K562 (cell line): ENCODE measurements around the gene ZNF780B. TPM values are rescaled to one million over a fixed set of nuclear protein-coding genes. Genes with fewer than 3 reads are reported as not detected.
"Not testable (repeated sequence)": the region's sequence is repeated elsewhere in the genome, so short reads cannot be mapped to it uniquely, and the experiment has no call there.

Experiments
- ATAC-seq: fragments of 200-7000 bp; cut with Tn5 transposase; 3 replicates; pipeline ENCODE4 v1.9.1; 2020; ENCODE audit warnings: moderate library complexity
- BruUV-seq: library from RNA; stranded (reverse); fragments of 400-500 nt; replicated peaks from 2 replicates; lab custom pipeline; 2021; lab: Mats Ljungman, UMichigan
- CTCF ChIA-PET: fragments of 300-600 bp; formaldehyde crosslinking; extraction: SDS; loops from one replicate; lab custom pipeline; 2021; ENCODE audit warnings: low intra/inter-chr PET ratio; lab: Yijun Ruan, JAX
- POLR2A ChIA-PET: fragments of 300-600, 350-650 bp; sonication (Branson Sonifier 250); formaldehyde crosslinking; extraction: SDS; loops from one replicate; lab custom pipeline; 2021; ENCODE audit warnings: antibody characterized with exemption, inconsistent platforms; lab: Yijun Ruan, JAX
- DNase-seq, 4 experiments: peaks; one replicate each; pipeline versions ENCODE4 v3.0.0 to v3.0.0-alpha.2; 2011 to 2018; ENCODE audit warnings: low spot score in 3 of 4, mixed read lengths in 3 of 4; ENCODE audit errors: extremely low read depth in 1 of 4
- FAIRE-seq: peaks from 2 replicates; lab custom pipeline; 2011; peaks lifted over from hg19 to GRCh38; lab: Jason Lieb, UNC
- H2AFZ ChIP-seq: 2 replicates; pipeline ENCODE4 v1.6.0; 2011; ENCODE audit warnings: low read depth, low read length, control low read depth, inconsistent platforms
- H3K27ac ChIP-seq: fragments of 200-600 bp; 3 replicates; pipeline ENCODE4 v1.8.0; 2011; ENCODE audit warnings: low read depth, mild to moderate bottlenecking, control low read depth, inconsistent platforms, low read length, moderate library complexity, mixed read lengths; ENCODE audit errors: extremely low read depth
- H3K27me3 ChIP-seq, 2 experiments: fragments of 300-600 bp in 1 of 2; 2 replicates in 1 of 2; 3 replicates in 1 of 2; pipeline versions ENCODE4 v1.6.0 to v1.8.0; 2011; ENCODE audit warnings: inconsistent platforms in 2 of 2, low read length in 2 of 2, mild to moderate bottlenecking in 1 of 2, mixed read lengths in 1 of 2, moderate library complexity in 1 of 2; ENCODE audit not compliant: control insufficient read depth in 2 of 2, insufficient read depth in 2 of 2
- H3K36me3 ChIP-seq: fragments of 300-600 bp; 3 replicates; pipeline ENCODE4 v1.8.0; 2011; ENCODE audit warnings: mild to moderate bottlenecking, low read length, inconsistent platforms; ENCODE audit not compliant: control insufficient read depth, insufficient read depth
- H3K4me1 ChIP-seq, 2 experiments: fragments of 200-600 bp in 1 of 2; replicated peaks in 1 of 2; 2 replicates in 1 of 2; 3 replicates in 1 of 2; pipeline versions ENCODE4 v1.5.1 to v1.8.0; 2011; ENCODE audit warnings: inconsistent platforms in 2 of 2, low read length in 2 of 2, mild to moderate bottlenecking in 1 of 2, mixed read lengths in 1 of 2, moderate library complexity in 1 of 2; ENCODE audit not compliant: control insufficient read depth in 2 of 2, insufficient read depth in 2 of 2
- H3K4me2 ChIP-seq: 2 replicates; pipeline ENCODE4 v1.6.1; 2011; ENCODE audit warnings: low read length, control low read depth, inconsistent platforms, mixed read lengths; ENCODE audit not compliant: insufficient read depth
- H3K4me3 ChIP-seq: fragments of 200-600 bp; sonication (generic), shearing (Covaris generic); 2 replicates; pipeline ENCODE4 v1.5.1; 2016; ENCODE audit warnings: control low read depth, inconsistent platforms
- H3K79me2 ChIP-seq: fragments of 200-600 bp; 3 replicates; pipeline ENCODE4 v1.8.0; 2011; ENCODE audit warnings: low read length, inconsistent platforms; ENCODE audit not compliant: control insufficient read depth, insufficient read depth
- H3K9ac ChIP-seq, 2 experiments: 2 replicates each; pipeline versions ENCODE4 v1.6.0 to v1.6.1; 2011; ENCODE audit warnings: low read depth in 2 of 2, low read length in 2 of 2, control low read depth in 1 of 2, inconsistent platforms in 1 of 2, mild to moderate bottlenecking in 1 of 2, mixed read lengths in 1 of 2; ENCODE audit not compliant: insufficient read depth in 1 of 2
- H3K9me1 ChIP-seq: one replicate; pipeline ENCODE4 v1.6.0; 2011; ENCODE audit warnings: inconsistent platforms, mild to moderate bottlenecking, low read length, moderate library complexity; ENCODE audit not compliant: control insufficient read depth, insufficient read depth
- H3K9me3 ChIP-seq: replicated peaks from 2 replicates; pipeline ENCODE4 v1.5.1; 2011; ENCODE audit warnings: low read depth, low read length, inconsistent platforms; ENCODE audit not compliant: control insufficient read depth, insufficient read depth
- H4K20me1 ChIP-seq: replicated peaks from 2 replicates; pipeline ENCODE4 v1.6.1; 2011; ENCODE audit warnings: low read length, inconsistent platforms, mixed read lengths; ENCODE audit not compliant: control insufficient read depth, insufficient read depth
- SPI1 ChIP-seq: IDR thresholded peaks from 2 replicates; pipeline ENCODE4 v1.6.1; 2011; ENCODE audit warnings: low read depth, low read length, control low read depth, borderline replicate concordance
- ZNF274 ChIP-seq: IDR thresholded peaks from 2 replicates; pipeline ENCODE4 v1.6.1; 2011; ENCODE audit warnings: low read depth, mild to moderate bottlenecking, low read length, moderate library complexity, borderline replicate concordance
- ZNF354B ChIP-seq: fragments of 250-450 bp; sonication (Bioruptor Pico); IDR thresholded peaks from 2 replicates; pipeline ENCODE4 v1.4.0; 2020
- ZNF507 ChIP-seq: conservative IDR thresholded peaks from 2 replicates; pipeline ENCODE4 v1.6.1; 2017; ENCODE audit warnings: missing genetic modification characterization, missing compliant biosample characterization
- WGBS: fragments of 100-300 bp; shearing (Covaris generic); methylation state at CpG from one replicate; pipeline ENCODE4 v1.1.6; 2016; ENCODE audit warnings: low coverage, mixed read lengths; ENCODE audit not compliant: insufficient coverage; ENCODE audit errors: missing lambda C conversion rate; 5-methylcytosine and 5-hydroxymethylcytosine counted together
- in situ Hi-C: fragments of 300-500 bp; cut with MboI; formaldehyde crosslinking; loops from 4 replicates; pipeline ENCODE4 v1.15.0; 2018; ENCODE audit warnings: inconsistent platforms, mixed read lengths
- intact Hi-C: fragments of 100-400 bp; cut with micrococcal nuclease; formaldehyde crosslinking; loops from 2 replicates; pipeline ENCODE4 v1.14.2; 2022
- polyA plus RNA-seq, 8 experiments: library from polyadenylated mRNA; depleted of rRNA in 4 of 8; stranded (reverse) in 5 of 8; unstranded in 3 of 8; fragments of >200 nt; fragmentation: Nextera tagmentation in 2 of 8; fragmentation: Illumina TruSeq in 1 of 8; extraction: Ambion mirVana in 2 of 8; extraction: Trizol in 1 of 8; gene quantifications; 2 replicates each; pipeline versions ENCODE4 v1.2.1 to v1.2.3, GENCODE V29; 2011 to 2014; ENCODE audit warnings: inconsistent platforms in 1 of 8, missing spikeins in 1 of 8
- total RNA-seq, 7 experiments: library from RNA; depleted of rRNA in 6 of 7; stranded (reverse); fragments of >200 nt in 6 of 7; fragmentation: Illumina TruSeq in 2 of 7; extraction: Trizol in 2 of 7; gene quantifications; 2 replicates each; pipeline versions ENCODE4 v1.2.1 to v1.2.3, GENCODE V29; 2011 to 2021; ENCODE audit warnings: low replicate concordance in 1 of 7

Gene ZNF780B
- total and polyA plus RNA-seq, 9 of the 15 experiments (the other 6 are each of a cell fraction or from before 2014, with no cell fraction given) = 3.9 to 18.4 (median 8.8) TPM

- Histone ChIP-seq H3K9me1 (no peaks in the 10 kb centered on the region), H3K36me3 (0 out of 3 replicates have a peak, but pooled peaks cover 7% of the 10 kb centered on the region), H3K4me2 (no peak overlapping the region), H3K9ac (no peak overlapping the region), H3K27me3 (no peaks in the 10 kb centered on the region), H3K27ac (no peak overlapping the region), H3K9me3 (no peaks in the 10 kb centered on the region; the same call in 1 of the 2 replicates), H3K4me3 (no peak overlapping the region), H3K79me2 (peaks cover 12% of the 10 kb centered on the region), H3K4me1 (peaks cover 0 to 5% of the 10 kb centered on the region in 2 experiments; a peak in 2 of 5 replicates), H4K20me1 (no peaks in the 10 kb centered on the region), H2AFZ (no peak overlapping the region)
- in situ Hi-C loops = no loop called here
- no peak for TF ChIP-seq SPI1
- TF ChIP-seq ZNF274 = no peak
- ATAC-seq = no peak
- DNase-seq = no peak
- intact Hi-C loops = no loop called here
- WGBS = 93% methylated on average over 2 of the region's 2 CpGs
- BruUV-seq = no TSS peak
- no peak for FAIRE-seq
- ChIA-PET CTCF (no interaction called here), POLR2A (no interaction called here)
Measured at GRCh38 chr19:40053491-40053890, 2.5 kb downstream of the ZNF780B start.

- H3K9ac ChIP-seq, DNase-seq, H3K79me2 ChIP-seq, H2AFZ ChIP-seq, in situ Hi-C loops, H3K9me3 ChIP-seq, H4K20me1 ChIP-seq, H3K4me1 ChIP-seq, H3K27ac ChIP-seq, FAIRE-seq, H3K4me3 ChIP-seq, H3K27me3 ChIP-seq, BruUV-seq, intact Hi-C loops, CTCF ChIA-PET, H3K9me1 ChIP-seq, POLR2A ChIA-PET, ATAC-seq, H3K36me3 ChIP-seq, H3K4me2 ChIP-seq: not testable (repeated sequence)
- peak; percentile 98 for TF ChIP-seq ZNF507
- peak; percentile 76 for TF ChIP-seq ZNF354B
- WGBS = 57% methylated on average over 1 of the region's 1 CpG
Measured at GRCh38 chr19:40041718-40042117, 14.3 kb downstream of the ZNF780B start.

- FAIRE-seq, ATAC-seq, H3K27me3 ChIP-seq, H3K9ac ChIP-seq, H4K20me1 ChIP-seq, H3K4me1 ChIP-seq, intact Hi-C loops, H3K36me3 ChIP-seq, POLR2A ChIA-PET, H3K4me3 ChIP-seq, H3K27ac ChIP-seq, H2AFZ ChIP-seq, CTCF ChIA-PET, H3K9me1 ChIP-seq, in situ Hi-C loops, DNase-seq, H3K79me2 ChIP-seq, BruUV-seq, H3K4me2 ChIP-seq: not testable (repeated sequence)
- peaks cover 12% of the 10 kb centered on the region for H3K9me3 ChIP-seq
- 47% methylated on average over 1 of the region's 3 CpGs for WGBS
Measured at GRCh38 chr19:40038047-40038446, 18.0 kb downstream of the ZNF780B start.
